H1 (cell line): ENCODE measurements around the gene SIRT7. TPM values are rescaled to one million over a fixed set of nuclear protein-coding genes. Genes with fewer than 3 reads are reported as not detected.

Experiments used
- CTCF ChIA-PET: fragments of 300-600 bp; sonication (Branson Sonifier 250); formaldehyde crosslinking; loops from one replicate; lab custom pipeline; 2021; ENCODE audit not compliant: partially characterized antibody; lab: Charles Lee
- POLR2A ChIA-PET: fragments of 300-600 bp; sonication (Branson Sonifier 250); formaldehyde crosslinking; loops from one replicate; lab custom pipeline; 2021; ENCODE audit warnings: inconsistent platforms; ENCODE audit not compliant: partially characterized antibody; lab: Charles Lee
- DNase-seq, 2 experiments: peaks; one replicate each; pipeline versions ENCODE4 v3.0.0 to v3.0.0-alpha.2; 2010 to 2022; ENCODE audit warnings: low spot score in 2 of 2, low read depth in 1 of 2, mixed read lengths in 1 of 2
- FAIRE-seq: peaks from 2 replicates; lab custom pipeline; 2011; peaks lifted over from hg19 to GRCh38; lab: Jason Lieb, UNC
- H2AFZ ChIP-seq: 2 replicates; pipeline ENCODE4 v1.8.1; 2012; ENCODE audit warnings: low read length, inconsistent platforms
- H2AK5ac ChIP-seq: 2 replicates; pipeline ENCODE4 v1.6.1; 2013; ENCODE audit warnings: low read depth, low read length
- H2BK120ac ChIP-seq: replicated peaks from 2 replicates; pipeline ENCODE3; 2013; ENCODE audit warnings: low read depth, low read length, inconsistent platforms
- H2BK12ac ChIP-seq: 2 replicates; pipeline ENCODE4 v1.6.1; 2013; ENCODE audit warnings: low read depth, low read length
- H2BK15ac ChIP-seq: 2 replicates; pipeline ENCODE4 v1.6.1; 2013; ENCODE audit warnings: low read length
- H2BK20ac ChIP-seq: 2 replicates; pipeline ENCODE4 v1.6.1; 2013; ENCODE audit warnings: low read length
- H2BK5ac ChIP-seq: 2 replicates; pipeline ENCODE4 v1.6.1; 2013; ENCODE audit warnings: low read depth, low read length
- H3K14ac ChIP-seq: 2 replicates; pipeline ENCODE4 v1.6.1; 2013; ENCODE audit warnings: inconsistent platforms; ENCODE audit not compliant: insufficient read length
- H3K18ac ChIP-seq: 2 replicates; pipeline ENCODE4 v1.6.1; 2013; ENCODE audit warnings: low read length; ENCODE audit errors: extremely low read depth
- H3K23ac ChIP-seq: 2 replicates; pipeline ENCODE4 v1.6.1; 2013; ENCODE audit warnings: inconsistent platforms; ENCODE audit not compliant: insufficient read length
- H3K23me2 ChIP-seq: 2 replicates; pipeline ENCODE4 v1.6.1; 2013; ENCODE audit warnings: low read depth, low read length
- H3K27ac ChIP-seq: 2 replicates; pipeline ENCODE4 v1.6.1; 2011; ENCODE audit warnings: low read depth, low read length, inconsistent platforms
- H3K27me3 ChIP-seq, 4 experiments: replicated peaks in 1 of 4; 1 replicate in 1 of 4; 2 replicates in 3 of 4; pipeline versions ENCODE4 v1.6.1 to v1.8.1; 2011 to 2013; ENCODE audit warnings: low read length in 3 of 4, mild to moderate bottlenecking in 3 of 4, inconsistent platforms in 2 of 4, mixed read lengths in 2 of 4, moderate library complexity in 1 of 4; ENCODE audit not compliant: control insufficient read depth in 3 of 4, insufficient read depth in 3 of 4; ENCODE audit errors: extremely low read depth in 1 of 4
- H3K36me3 ChIP-seq, 4 experiments: 2 replicates each; pipeline versions ENCODE4 v1.6.1 to v1.8.1; 2011 to 2013; ENCODE audit warnings: mild to moderate bottlenecking in 4 of 4, low read length in 3 of 4, moderate library complexity in 2 of 4, control low read depth in 1 of 4, inconsistent platforms in 1 of 4; ENCODE audit not compliant: insufficient read depth in 4 of 4, control insufficient read depth in 2 of 4
- H3K4ac ChIP-seq: replicated peaks from 2 replicates; pipeline ENCODE3; 2013; ENCODE audit warnings: low read length, low read depth, mixed read lengths, inconsistent platforms; ENCODE audit not compliant: insufficient read length
- H3K4me1 ChIP-seq, 4 experiments: replicated peaks in 1 of 4; 1 replicate in 1 of 4; 2 replicates in 3 of 4; pipeline versions ENCODE4 v1.6.1 to v1.8.1; 2011 to 2013; ENCODE audit warnings: low read length in 3 of 4, inconsistent platforms in 2 of 4, mixed read lengths in 1 of 4; ENCODE audit not compliant: insufficient read depth in 4 of 4, control insufficient read depth in 3 of 4
- H3K4me2 ChIP-seq, 2 experiments: 2 replicates each; pipeline versions ENCODE4 v1.6.1 to v1.8.1; 2011 to 2013; ENCODE audit warnings: low read depth in 2 of 2, low read length in 2 of 2, control low read depth in 1 of 2, inconsistent platforms in 1 of 2, mild to moderate bottlenecking in 1 of 2; ENCODE audit not compliant: insufficient read depth in 1 of 2
- H3K4me3 ChIP-seq, 4 experiments: fragments of 200-600, 300-600 bp in 1 of 4; sonication (generic), shearing (Covaris generic), sonication (Bioruptor Twin) in 1 of 4; 2 replicates each; pipeline versions ENCODE4 v1.5.1 to v1.8.1; 2011 to 2016; ENCODE audit warnings: low read length in 4 of 4, low read depth in 3 of 4, control low read depth in 2 of 4, inconsistent platforms in 2 of 4, mild to moderate bottlenecking in 2 of 4, mixed read lengths in 1 of 4, moderate library complexity in 1 of 4; ENCODE audit not compliant: insufficient read depth in 2 of 4; ENCODE audit errors: extremely low read depth in 1 of 4
- H3K56ac ChIP-seq: replicated peaks from 2 replicates; pipeline ENCODE3; 2013; ENCODE audit warnings: low read depth, mild to moderate bottlenecking, mixed read lengths, low read length, inconsistent platforms; ENCODE audit not compliant: insufficient read length
- H3K79me1 ChIP-seq: 2 replicates; pipeline ENCODE4 v1.6.1; 2013; ENCODE audit warnings: low read depth, low read length, control low read depth
- H3K79me2 ChIP-seq, 2 experiments: 2 replicates each; pipeline versions ENCODE4 v1.6.1 to v1.8.1; 2012 to 2013; ENCODE audit warnings: low read length in 2 of 2, mild to moderate bottlenecking in 2 of 2, inconsistent platforms in 1 of 2; ENCODE audit not compliant: insufficient read depth in 2 of 2, control insufficient read depth in 1 of 2
- H3K9ac ChIP-seq, 4 experiments: replicated peaks in 1 of 4; 1 replicate in 1 of 4; 2 replicates in 3 of 4; pipeline versions ENCODE4 v1.6.1 to v1.8.1; 2011 to 2013; ENCODE audit warnings: low read depth in 3 of 4, low read length in 3 of 4, control low read depth in 2 of 4, mild to moderate bottlenecking in 2 of 4, moderate library complexity in 2 of 4, inconsistent platforms in 1 of 4; ENCODE audit errors: extremely low read depth in 1 of 4
- H3K9me3 ChIP-seq, 2 experiments: 2 replicates each; pipeline versions ENCODE4 v1.6.1 to v1.8.1; 2012 to 2013; ENCODE audit warnings: mild to moderate bottlenecking in 2 of 2, moderate library complexity in 2 of 2, control low read depth in 1 of 2, inconsistent platforms in 1 of 2, low read depth in 1 of 2, low read length in 1 of 2, mixed read lengths in 1 of 2; ENCODE audit not compliant: insufficient read depth in 2 of 2
- H4K20me1 ChIP-seq, 2 experiments: replicated peaks in 1 of 2; 2 replicates each; pipeline versions ENCODE3 to v1.8.1; 2011 to 2013; ENCODE audit warnings: inconsistent platforms in 2 of 2, low read length in 2 of 2, mild to moderate bottlenecking in 1 of 2; ENCODE audit not compliant: insufficient read depth in 2 of 2, control insufficient read depth in 1 of 2
- H4K5ac ChIP-seq: 2 replicates; pipeline ENCODE4 v1.6.1; 2013; ENCODE audit warnings: low read length, low read depth, mixed read lengths, inconsistent platforms; ENCODE audit not compliant: insufficient read length
- H4K8ac ChIP-seq: 2 replicates; pipeline ENCODE4 v1.8.0; 2013; ENCODE audit warnings: mild to moderate bottlenecking, moderate library complexity, low read length, inconsistent platforms; ENCODE audit not compliant: insufficient read depth; ENCODE audit errors: extremely low read depth
- H4K91ac ChIP-seq: replicated peaks from 2 replicates; pipeline ENCODE3; 2013; ENCODE audit warnings: low read length, mixed read lengths, inconsistent platforms; ENCODE audit not compliant: insufficient read length
- EP300 ChIP-seq, 2 experiments: IDR thresholded peaks; 1 replicate in 1 of 2; 2 replicates in 1 of 2; pipeline ENCODE4 v1.6.1; 2011 to 2012; ENCODE audit warnings: low read depth in 2 of 2, low read length in 2 of 2, mild to moderate bottlenecking in 2 of 2, borderline replicate concordance in 1 of 2, inconsistent platforms in 1 of 2, moderate library complexity in 1 of 2
- MAX ChIP-seq: IDR thresholded peaks from 2 replicates; pipeline ENCODE4 v1.6.1; 2012; ENCODE audit warnings: inconsistent platforms
- PHF8 ChIP-seq: fragments of 200-600 bp; sonication (generic); conservative IDR thresholded peaks from 2 replicates; pipeline ENCODE4 v1.7.1; 2012; ENCODE audit warnings: low read depth, mild to moderate bottlenecking, inconsistent platforms, low read length, moderate library complexity
- POLR2AphosphoS5 ChIP-seq: IDR thresholded peaks from 2 replicates; pipeline ENCODE4 v1.6.1; 2011; ENCODE audit warnings: low read depth, low read length
- SAP30 ChIP-seq: fragments of 300-600 bp; sonication (generic); IDR thresholded peaks from 2 replicates; pipeline ENCODE4 v1.7.1; 2012; ENCODE audit warnings: low read length, moderate library complexity, mild to moderate bottlenecking, inconsistent platforms; ENCODE audit not compliant: insufficient read depth, insufficient replicate concordance
- SUZ12 ChIP-seq: fragments of 200-600 bp; sonication (generic); IDR thresholded peaks from 2 replicates; pipeline ENCODE4 v1.6.1; 2012; ENCODE audit warnings: mild to moderate bottlenecking, inconsistent platforms, low read length, moderate library complexity, mixed read lengths
- TBP ChIP-seq: IDR thresholded peaks from 2 replicates; pipeline ENCODE4 v1.6.1; 2011; ENCODE audit warnings: low read depth, low read length, improper control_type of control experiment
- USF2 ChIP-seq: IDR thresholded peaks from 2 replicates; pipeline ENCODE4 v1.6.1; 2011; ENCODE audit warnings: low read length, improper control_type of control experiment
- WGBS, 2 experiments: shearing (Covaris generic) in 1 of 2; methylation state at CpG; one replicate each; pipeline versions ENCODE4 v1.1.6 to v1.1.7; 2013 to 2015; ENCODE audit warnings: low lambda C conversion rate in 2 of 2, mixed read lengths in 2 of 2, inconsistent platforms in 1 of 2, low coverage in 1 of 2, missing lambda C conversion rate in 1 of 2; ENCODE audit not compliant: insufficient replicate concordance in 2 of 2, insufficient coverage in 1 of 2, insufficient read length in 1 of 2; ENCODE audit errors: extremely low coverage in 1 of 2, missing lambda C conversion rate in 1 of 2; 5-methylcytosine and 5-hydroxymethylcytosine counted together
- polyA plus RNA-seq, 7 experiments: library from polyadenylated mRNA; depleted of rRNA in 3 of 7; stranded (reverse) in 5 of 7; unstranded in 2 of 7; fragments of >200 nt in 5 of 7; fragments of 200-250 nt in 2 of 7; gene quantifications; 1 replicate in 5 of 7; 2 replicates in 1 of 7; 4 replicates in 1 of 7; pipeline versions ENCODE4 v1.2.1 to v1.2.3, GENCODE V29; 2011 to 2013; ENCODE audit warnings: missing spikeins in 2 of 7, mixed read lengths in 2 of 7
- total RNA-seq: library from RNA; stranded (reverse); fragmentation: NEBNext Ultra II Directional; extraction: Animal tissue kit (Norgen Biotek cat#: 25700); gene quantifications from 2 replicates; pipeline ENCODE4 v1.2.1, GENCODE V29; 2021

SIRT7 gene
- total and polyA plus RNA-seq, 2 of the 8 experiments (the other 6 are each of a cell fraction or from before 2014, with no cell fraction given) = 5.8 to 16.6 TPM

GRCh38 chr17:81870131-81870980 lies 47.6 kb downstream of the SIRT7 start:
- Histone ChIP-seq H2AFZ (no peak overlapping the region), H3K4me3 (peak overlapping the region; percentile 63 to 79 (median 76)), H4K20me1 (peaks cover 6 to 29% of the 10 kb centered on the region in 2 experiments), H3K4ac (no peak overlapping the region), H3K27me3 (no peaks in the 10 kb centered on the region), H3K27ac (no peak overlapping the region; the same call in 1 of the 2 replicates), H3K23me2 (peaks cover 12% of the 10 kb centered on the region; the same call in 1 of the 2 replicates), H3K23ac (no peak overlapping the region), H2BK15ac (no peak overlapping the region), H2BK5ac (no peak overlapping the region; the same call in 1 of the 2 replicates), H4K91ac (peak overlapping the region; percentile 54), H4K8ac (no peak overlapping the region; the same call in 1 of the 2 replicates), H2BK20ac (no peak overlapping the region), H3K18ac (no peak overlapping the region; the same call in 1 of the 2 replicates), H3K9me3 (no peaks in the 10 kb centered on the region), H3K14ac (no peak overlapping the region), H3K79me1 (peaks cover 2% of the 10 kb centered on the region; the same call in 1 of the 2 replicates), H3K4me2 (peak overlapping the region; percentile 75 to 76), H3K4me1 (peaks cover 0 to 31% (median 21%) of the 10 kb centered on the region in 4 experiments; a peak in 6 of 7 replicates), H2BK12ac (no peak overlapping the region), H3K9ac (peak overlapping the region; percentile 25 to 59 (median 46); a peak in 5 of 7 replicates), H2BK120ac (no peak overlapping the region), H3K79me2 (peaks cover 3 to 4% of the 10 kb centered on the region in 2 experiments; a peak in 2 of 4 replicates), H2AK5ac (no peak overlapping the region), H4K5ac (no peak overlapping the region), H3K36me3 (peaks cover 0 to 12% (median 5%) of the 10 kb centered on the region in 4 experiments; a peak in 2 of 8 replicates), H3K56ac (peak overlapping the region; percentile 2)
- CTCF ChIA-PET = interaction anchor here (0.7 to 2.9 kb wide), 43 partner anchors 9 to 206 kb away, joined by 3 to 24 read pairs (median 5); partner anchors contain the start of genes MRPL12, NPB, PCYT2 and PYCR1
- WGBS, 2 experiments = 6% methylated on average over 43 of the region's 65 CpGs; no CpG with 5 or more reads in 1 of the 2 experiments
- FAIRE-seq (no peak), DNase-seq (peak in 1 of 2 experiments; percentile 62)
- POLR2A ChIA-PET = interaction anchor here (0.6 to 6.6 kb wide), 31 partner anchors 10 to 429 kb away, joined by 3 to 41 read pairs (median 5); partner anchors contain the start of genes ALYREF, ANAPC11, CENPX and DCXR
- TF ChIP-seq EP300 (IDR thresholded peaks at IDR 0.05; ENCODE audit: borderline replicate concordance in 1 of 2, low read depth in 2 of 2, low read length in 2 of 2) (no peak), SAP30 (peak; percentile 56), MAX (no peak), PHF8 (0 out of 2 replicates have a peak, but pooled peaks have one; percentile 24), SUZ12 (no peak), POLR2AphosphoS5 (peak; percentile 29; the same call in 1 of the 2 replicates), TBP (no peak), USF2 (no peak)
